HG03520 (cell line): Measurements from ENCODE around the gene ZDHHC9.
A peak's percentile ranks its signal among the peaks of the same experiment; 100 is the strongest.
"Not testable (repeated sequence)": the region's sequence is repeated elsewhere in the genome, so short reads cannot be mapped to it uniquely, and the experiment has no call there.

Experiments used
- ATAC-seq: cut with Tn5 transposase; IDR thresholded peaks from one replicate; pipeline ENCODE4 v1.9.1; 2021; ENCODE audit warnings: mild to moderate bottlenecking, moderate library complexity; ENCODE audit not compliant: unreplicated experiment

The ZDHHC9 gene

DNA sequence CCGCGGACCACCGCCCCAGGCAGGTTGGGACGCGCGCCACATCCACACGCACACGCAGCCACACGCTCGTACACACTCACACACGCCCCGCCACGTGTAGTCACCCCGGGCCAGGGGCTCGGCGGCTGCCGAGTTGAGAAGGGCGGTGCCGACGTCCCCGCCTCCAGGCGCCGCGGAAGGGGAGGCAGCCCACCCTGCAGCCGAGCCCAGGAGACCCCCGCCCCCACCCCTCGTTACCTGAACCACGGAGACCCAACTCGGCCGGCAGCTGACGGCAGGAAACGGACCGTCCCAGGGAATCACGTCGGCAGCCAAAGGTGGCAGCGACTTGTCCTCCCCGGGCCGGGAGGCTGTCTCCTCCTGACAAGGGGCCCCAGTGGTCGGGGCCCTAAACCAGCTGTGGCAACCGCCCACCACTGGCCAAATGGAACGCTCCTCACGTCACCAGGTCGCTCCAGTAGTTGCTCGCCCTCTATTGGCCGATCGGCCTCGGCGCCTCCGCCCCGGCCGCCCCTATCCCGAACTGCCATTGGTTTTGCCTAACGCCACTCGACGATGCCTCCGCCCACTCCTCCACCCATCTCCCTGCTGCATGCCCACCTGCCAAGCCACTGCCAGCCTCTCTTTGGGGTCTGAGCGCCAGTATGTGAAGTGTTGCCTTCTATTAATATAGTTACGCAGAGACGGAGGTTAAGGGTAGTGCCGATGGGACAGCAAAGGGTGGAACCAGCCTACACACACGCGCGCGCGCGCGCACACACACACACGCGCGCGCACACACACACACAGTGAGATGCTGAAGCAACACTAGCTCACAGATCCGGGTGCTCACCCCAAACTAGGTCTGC lies at the start of gene ZDHHC9:
ZDHHC9 (minus strand) TSS at position 428 of the 848 bp plus-strand sequence. CDS start 1,941 bp downstream, outside the sequence.
- peak; percentile 97 for ATAC-seq

DNA sequence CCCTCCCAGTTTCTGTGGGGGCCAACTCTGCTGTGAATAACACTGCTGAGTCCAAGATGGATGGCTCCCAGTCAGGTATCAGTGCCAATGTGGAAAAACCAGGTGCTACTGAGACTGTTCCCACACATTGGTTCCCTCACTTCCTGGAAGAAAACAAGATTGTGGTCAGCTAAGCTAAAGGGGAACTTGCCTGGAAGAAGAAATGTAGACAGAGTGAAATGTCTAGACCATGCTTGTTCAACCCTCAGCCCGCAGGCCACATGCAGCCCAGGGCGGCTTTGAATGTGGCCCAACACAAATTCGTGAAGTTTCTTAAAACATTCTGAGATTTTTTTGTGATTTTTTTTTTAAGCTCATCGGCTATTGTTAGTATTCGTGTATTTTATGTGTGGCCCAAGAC lies 33.7 kb upstream of the ZDHHC9 start:
- no peak for ATAC-seq

DNA sequence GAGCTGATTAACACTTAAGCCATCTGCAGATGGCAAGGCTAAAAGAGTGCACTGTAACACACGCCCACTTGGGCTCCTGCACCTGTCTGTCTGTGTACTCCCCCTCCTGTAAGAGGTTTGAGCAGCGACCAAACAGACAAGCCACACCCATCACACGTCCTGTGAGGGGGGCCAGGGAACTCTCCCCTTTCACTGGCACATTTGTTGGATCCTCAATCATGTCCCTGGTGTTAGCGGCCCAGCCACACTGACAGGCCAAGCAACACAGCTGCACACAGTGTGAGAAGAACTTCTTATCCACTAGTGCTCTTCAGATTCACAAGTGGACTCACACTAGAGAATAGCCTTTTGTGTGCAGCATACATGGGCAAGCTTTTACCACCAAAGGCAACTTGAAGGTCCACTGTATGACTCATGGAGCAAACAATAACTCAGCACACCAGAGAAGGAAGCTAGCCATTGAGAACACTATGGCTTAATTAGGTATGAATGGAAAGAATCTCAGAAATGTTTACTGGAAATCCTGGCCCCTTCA lies 33.2 kb upstream of the ZDHHC9 start:
- no peak for ATAC-seq

DNA sequence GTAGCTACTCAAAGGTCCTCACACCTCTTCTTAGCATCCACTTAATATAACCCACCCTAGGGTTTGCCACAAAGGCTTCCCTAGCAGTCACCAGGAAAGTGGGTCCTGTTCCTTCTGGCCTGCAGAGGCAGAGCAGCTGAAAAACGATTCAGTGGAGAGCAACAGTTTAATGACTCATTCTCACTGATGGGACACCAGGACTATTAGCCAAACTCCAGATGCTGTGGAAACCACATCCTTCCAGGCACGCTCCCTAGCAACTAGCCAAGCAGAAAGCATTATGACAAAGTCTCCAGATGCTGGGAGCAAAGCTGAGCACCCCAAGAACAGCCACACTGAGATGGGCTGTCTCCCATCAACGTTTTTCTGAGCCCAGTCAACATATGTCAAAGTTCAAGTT lies 32.0 kb upstream of the ZDHHC9 start:
- ATAC-seq: no peak

DNA sequence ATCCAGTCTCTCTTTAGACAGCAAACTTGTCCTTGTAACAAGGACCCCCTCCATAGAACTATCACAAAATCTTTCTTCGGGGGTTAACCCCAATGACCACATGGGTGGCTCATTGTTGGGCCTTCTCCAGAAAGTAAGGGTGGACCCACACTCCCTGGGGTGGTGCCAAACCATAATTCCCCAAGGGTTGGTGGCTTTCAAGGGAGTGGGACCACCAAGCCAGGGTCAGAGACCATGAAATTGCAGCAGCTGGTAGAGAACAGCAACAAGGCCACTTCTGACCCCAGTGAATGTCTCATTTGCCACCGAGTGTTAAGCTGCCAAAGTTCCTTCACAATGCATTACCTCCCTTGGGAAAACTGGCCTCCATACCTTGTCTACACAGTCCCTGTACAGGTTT lies 28.8 kb upstream of the ZDHHC9 start:
- no peak for ATAC-seq

DNA sequence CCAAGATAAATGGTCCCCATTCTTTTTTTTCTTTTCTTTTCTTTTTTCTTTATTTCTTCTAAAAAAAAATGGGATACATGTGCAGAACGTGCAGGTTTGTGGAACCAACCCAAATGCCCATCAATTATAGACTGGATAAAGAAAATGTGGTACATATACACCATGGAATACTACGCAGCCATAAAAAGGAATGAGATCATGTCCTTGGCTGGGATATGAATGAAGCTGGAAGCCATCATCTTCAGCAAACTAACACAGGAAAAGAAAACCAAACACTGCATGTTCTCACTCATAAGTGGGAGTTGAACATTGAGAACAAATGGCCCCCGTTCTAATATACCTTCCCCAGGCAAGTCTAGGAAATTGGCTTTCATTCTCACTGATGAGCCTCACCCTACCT lies 22.6 kb upstream of the ZDHHC9 start:
- ATAC-seq: not testable (repeated sequence)

DNA sequence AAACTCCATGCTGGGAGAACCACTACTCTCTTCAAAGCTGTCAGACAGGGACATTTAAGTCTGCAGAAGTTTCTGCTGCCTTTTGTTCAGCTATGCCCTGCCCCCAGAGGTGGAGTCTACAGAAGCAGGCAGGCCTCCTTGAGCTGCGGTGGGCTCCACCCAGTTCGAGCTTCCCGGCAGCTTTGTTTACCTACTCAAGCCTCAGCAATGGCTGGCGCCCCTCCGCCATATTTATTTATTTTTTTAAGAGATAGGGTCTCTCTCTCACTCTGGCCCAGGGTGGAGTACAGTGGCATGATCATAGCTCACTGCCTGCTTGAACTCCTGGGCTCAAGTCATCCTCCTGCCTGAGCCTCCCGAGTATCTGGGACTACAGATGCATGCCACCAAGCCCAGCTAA lies 15.4 kb upstream of the ZDHHC9 start:
- not testable (repeated sequence) for ATAC-seq

DNA sequence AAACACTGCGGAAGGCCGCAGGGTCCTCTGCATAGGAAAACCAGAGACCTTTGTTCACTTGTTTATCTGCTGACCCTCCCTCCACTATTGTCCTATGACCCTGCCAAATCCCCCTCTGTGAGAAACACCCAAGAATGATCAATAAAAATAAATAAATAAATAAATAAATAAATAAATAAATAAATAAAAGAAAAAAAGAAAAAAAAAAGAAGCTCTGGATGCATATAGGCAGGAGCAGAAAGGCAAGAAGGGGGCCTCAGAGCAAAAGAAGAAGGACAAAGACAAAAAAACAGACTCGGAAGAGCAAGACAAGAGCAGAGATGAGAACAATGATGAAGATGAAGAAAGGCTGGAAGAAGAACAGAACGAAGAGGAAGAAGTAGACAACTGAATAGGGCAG lies 8.1 kb upstream of the ZDHHC9 start:
- ATAC-seq: not testable (repeated sequence)

DNA sequence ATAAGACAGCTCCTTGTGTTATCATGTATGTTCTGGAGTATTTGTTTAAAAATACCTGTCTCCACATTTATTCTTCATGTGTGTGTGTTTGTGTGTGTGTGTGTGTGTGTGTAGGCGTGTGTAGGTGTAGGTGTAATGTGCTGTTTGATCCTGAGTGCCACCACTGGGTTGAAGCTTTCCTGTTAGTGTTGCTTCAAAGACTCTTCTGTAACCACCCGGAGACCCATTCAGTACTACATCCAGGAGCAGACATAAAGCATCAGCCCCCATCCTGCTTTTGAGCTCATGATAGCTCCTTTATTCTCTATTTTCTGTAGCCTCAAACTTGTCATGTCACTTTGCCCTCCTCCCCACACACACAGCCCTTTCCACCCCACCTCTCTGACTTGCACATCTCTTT lies 3.0 kb upstream of the ZDHHC9 start:
- no peak for ATAC-seq

DNA sequence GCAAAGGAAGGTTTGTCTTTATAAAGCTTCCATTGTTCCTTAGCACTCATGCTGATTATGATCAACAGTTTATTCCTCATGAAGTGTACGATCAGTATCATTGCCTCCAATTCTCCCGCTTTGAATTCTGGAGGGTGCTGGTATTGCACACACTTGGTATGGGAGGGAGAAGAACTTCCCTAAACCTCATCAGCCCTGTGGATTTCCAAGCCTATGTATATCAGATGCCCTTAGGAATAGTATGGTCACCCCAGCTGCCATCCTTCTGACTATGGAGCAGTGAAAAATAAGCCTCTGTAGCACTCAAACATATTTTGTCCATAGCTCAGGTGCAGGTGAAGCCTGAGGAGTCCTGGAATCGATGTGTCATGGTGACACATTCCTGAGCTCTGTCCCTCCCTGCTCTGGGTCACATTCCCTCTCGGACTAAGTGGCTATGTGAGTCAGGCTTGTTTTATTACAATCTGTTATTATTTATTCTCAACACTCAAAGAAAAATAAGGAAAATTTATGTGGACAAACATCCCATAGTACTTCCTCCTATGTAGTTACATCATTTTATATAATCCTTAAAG lies 2.0 kb upstream of the ZDHHC9 start:
- ATAC-seq: no peak

DNA sequence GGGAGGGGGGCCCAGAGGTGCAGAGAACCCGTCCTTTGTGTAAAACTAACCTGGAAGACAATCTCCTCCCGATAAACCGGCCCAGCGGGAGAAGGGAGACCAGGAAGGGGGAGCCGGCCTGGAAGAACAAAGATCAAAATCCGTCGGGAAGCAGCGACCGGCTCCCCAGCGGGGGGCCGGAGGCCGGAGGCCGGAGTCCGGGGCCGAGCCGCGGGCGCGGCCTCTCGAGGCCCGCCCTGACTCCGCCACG lies 552 bp downstream of the ZDHHC9 start:
- ATAC-seq: no peak

DNA sequence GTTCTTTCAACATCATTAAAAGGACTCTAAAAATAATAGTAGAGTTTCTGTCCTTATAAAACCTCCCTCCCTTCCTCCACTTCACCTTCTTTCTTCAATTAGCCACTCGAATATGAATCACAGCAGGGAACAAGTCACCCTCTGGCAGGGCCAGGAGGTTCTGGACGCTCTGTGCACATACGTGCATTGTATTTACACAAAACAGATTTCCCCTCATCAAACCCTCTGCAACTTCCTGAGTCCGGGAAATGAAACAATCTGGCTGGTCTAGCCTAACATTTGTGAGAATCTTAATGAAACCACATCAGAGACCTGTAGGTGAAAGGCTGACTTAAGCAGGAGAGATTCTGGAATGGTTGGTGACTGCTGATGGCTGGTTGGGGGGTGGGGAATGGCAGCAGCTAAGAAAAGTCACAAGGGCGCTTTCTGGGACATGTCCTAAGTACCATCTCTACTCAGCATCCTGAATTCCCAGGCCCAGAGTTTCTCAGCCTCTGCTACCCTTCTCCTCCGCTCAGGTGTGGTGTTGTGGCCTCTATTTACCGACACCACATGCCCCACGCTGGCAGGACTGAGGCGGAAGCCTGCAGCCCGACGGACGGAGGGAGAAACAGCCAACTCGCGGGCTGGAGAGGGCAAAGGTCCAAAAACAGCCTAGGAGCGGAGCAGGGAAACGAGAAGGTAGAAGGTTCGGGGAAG lies 1.0 kb downstream of the ZDHHC9 start:
- no peak for ATAC-seq

DNA sequence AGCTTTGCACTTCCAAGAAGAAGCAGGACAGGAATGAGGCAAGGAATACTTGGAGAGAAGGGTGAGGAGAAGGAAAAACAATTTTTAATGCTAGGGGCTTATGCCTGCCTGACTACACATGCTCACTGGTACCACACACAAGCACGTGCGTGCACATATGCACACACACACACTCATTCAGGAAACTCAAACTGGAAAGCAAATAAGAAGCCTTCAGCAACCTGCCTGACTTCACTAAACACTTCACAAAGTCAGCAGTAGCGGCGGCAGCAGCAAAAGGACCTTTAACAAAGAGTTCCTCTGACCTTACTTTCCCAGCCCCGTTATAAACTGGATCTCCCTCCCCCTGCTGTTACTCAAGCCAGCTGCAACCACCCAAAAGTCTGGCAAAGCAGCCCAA lies 3.3 kb downstream of the ZDHHC9 start:
- no peak for ATAC-seq

DNA sequence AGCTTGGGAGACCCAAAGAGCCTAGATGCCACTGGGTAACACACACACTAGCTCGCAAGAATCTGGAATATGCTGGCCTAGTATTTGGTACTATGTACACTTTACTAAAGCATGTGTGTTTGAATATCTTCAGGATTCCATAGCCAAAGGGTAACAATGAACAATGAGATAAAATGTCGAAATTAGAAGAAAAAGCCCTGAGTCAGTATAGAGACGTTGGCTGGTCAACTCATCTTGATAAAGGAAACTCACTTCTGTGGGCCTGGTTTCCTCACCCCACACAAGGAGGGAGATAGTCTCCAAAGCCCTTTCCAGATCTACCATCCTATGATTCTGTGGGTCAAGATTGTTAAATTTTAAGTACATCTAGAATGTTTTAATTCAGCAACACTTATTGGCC lies 6.9 kb downstream of the ZDHHC9 start:
- ATAC-seq: no peak

DNA sequence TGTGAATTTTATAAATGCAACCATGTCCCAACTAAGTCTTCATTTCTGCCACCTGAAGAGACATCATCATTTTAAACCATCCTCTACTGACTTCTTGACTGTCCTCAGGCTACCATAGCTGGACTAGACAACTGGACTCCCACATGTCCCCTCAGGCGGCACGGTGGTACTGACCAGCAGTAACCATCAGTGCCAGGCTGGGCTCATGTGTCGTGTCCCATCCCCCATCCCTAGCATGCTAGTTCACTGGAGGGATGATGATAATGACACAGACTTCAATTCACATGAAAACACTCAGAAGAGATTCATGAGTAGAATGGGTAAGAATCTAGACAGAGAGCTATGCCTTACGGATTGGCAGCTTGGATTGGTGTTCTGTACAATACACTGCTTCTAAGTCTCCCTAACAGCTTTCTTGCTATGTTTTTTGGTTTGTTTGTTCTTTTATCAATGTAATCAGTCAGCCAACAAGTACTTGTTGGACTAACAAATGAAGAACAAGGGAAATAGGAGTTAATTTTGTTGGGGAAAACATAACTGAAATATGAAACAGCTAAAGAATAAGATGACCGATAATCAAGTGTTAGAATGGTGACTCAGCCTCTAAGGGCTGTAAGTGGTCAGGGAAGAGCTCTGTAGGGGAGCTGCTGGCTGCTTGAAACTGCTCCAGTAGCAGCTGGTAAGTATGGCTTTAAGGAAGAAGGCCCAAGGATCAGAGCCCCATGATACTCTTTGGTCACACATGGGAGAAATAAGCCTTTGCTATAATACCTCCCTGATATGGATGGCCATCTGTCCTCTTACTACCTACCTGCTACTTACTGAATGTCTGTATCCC lies 10.3 kb downstream of the ZDHHC9 start:
- ATAC-seq: no peak

DNA sequence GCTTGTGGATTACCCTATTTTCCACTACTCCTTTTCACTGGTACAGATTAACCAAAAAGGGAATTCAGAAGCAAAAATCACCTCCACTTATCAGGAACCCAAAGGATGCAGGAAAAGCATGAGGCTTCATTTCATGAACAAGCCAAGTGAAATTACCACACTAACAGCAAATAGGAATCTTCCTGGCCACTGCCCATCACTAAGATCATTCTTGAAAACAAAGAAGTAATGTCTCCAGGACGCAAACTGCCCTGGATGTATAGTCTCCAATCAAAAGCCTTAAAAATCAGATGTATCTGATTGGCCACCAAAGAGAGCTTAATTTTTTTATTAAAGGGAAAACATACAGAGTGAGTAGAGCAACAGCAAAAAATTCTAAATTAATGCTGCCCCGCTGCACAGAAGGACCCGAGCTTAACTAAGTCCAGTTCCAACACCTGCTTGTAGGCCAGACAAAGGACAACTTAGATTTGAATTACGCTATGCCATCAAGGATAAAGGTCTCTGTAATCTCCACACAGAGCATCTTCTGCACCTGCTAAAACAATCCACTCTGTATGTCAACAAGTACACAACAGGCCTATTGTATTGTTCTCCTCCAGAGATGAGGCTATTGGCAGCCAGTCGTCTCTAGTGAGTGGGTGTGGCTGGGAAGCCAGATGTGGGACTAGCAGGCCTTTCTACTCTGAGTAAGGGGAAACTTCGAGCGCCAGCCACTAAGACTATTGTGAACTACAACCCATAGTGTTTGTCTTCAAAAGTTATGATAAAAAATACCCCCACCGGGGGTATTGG lies 12.4 kb downstream of the ZDHHC9 start:
- ATAC-seq: no peak

DNA sequence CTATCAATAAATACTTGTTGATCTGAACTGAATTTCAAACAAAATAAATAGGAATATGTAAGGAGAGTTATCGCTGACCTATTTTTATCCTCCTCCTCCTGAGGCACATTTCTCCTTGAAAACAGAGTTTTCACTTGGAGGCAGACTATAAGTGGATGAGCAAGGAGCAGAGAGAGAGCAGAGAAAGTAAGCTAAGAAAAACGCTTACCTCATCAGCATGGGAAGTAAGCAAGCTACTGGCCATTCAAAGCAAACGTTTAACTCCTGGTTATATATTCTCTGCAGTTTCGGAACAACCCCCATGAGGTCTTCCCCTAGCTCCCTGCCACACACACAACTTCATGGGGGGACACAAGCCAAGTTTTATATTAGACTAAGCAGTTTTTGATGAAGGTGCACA lies 13.2 kb downstream of the ZDHHC9 start:
- ATAC-seq: no peak

DNA sequence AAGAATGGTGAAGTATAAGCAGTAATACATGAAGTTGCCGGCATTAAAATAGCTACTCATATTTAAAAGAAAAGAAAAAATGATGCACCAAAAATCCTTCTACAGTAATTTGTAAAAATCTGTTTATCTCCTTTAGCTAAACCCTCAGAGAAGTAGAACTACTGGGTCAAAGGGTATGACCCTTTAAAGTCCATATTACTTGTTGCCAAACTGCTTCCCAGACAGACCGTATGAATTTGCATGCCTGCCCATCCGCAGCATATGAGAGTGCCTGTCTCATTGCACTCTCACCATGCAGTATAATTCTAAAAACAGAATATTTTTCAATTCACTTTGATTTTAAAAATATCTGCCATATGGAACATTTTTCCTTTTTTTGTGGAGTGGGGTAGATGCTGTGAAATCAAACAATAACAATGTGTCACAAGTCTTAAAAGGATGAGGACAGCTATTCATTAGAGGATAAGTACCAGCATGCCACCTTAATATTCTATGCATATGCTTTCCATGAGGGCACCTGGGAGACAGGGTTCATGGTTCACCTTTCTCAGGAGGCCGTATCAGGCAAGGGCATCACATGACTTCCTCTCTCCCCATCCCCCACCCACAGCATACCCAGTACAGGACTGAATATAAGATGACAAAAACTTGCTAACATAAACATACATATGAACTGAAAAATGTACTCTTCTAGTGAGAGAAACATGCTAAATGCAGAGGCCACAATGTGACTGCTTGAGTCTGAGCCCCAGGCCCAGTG lies 17.8 kb downstream of the ZDHHC9 start:
- ATAC-seq: no peak

DNA sequence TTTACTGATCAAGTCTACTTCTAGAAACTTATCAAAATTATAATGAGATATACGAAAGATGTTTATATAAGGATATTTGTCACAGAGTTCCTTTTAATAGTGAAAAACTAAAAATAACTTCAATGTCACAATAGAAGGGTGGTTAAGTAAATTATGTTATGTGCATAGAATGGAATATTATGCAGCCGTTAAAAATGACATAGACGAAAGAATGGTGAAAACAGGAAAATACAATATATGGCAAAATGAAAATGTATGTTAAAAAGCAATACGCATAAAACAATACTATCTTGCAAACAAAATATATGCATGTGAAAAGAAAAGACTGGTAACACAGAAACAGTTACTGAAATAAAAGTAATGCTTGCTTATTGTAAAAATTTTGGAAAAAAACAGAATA lies 19.1 kb downstream of the ZDHHC9 start:
- ATAC-seq: no peak

DNA sequence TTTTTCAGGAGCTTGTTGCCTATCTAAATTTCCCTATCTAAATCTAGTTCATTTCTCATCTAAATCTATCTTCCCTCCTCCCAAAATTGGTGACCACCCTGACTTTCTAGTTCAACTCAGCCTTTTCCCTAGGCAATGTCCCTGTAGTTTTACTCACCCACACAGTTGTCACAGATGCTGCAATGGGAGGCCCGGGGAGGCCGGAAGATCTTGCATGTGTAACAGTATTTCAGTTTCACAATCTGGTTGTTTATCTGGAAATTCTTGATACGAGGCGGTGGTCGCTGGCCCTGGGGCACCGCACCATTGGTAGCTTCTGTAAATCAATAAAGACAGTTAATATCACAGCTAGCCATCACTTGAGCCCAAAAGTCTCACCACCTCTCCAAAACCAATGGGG lies 20.2 kb downstream of the ZDHHC9 start:
- ATAC-seq: no peak
